Measurements from ENCODE around the gene GLB1L. TPM values are rescaled to one million over a fixed set of nuclear protein-coding genes. Genes with fewer than 3 reads are reported as not detected.

The GLB1L gene
- total and polyA plus RNA-seq, 4 experiments from 2014 or later, result 0.26 to 2.5 (median 1.1) TPM

- Histone ChIP-seq H3K27ac (ENCODE audit: low read depth, low read length) (peak overlapping the region; percentile 87), H3K4me1 (ENCODE audit: insufficient read depth, low read length) (peaks cover 49% of the 10 kb centered on the region), H3K9me3 (ENCODE audit: control insufficient read depth in 1 of 2, low read length in 2 of 2) (no peaks in the 10 kb centered on the region), H3K4me3 (ENCODE audit: low read length in 2 of 2) (peak overlapping the region; percentile 63 to 69), H3K27me3 (ENCODE audit: insufficient read depth, low read length) (no peaks in the 10 kb centered on the region), H3K36me3 (ENCODE audit: insufficient read depth, low read length) (peaks cover 53% of the 10 kb centered on the region)
- ChIA-PET POLR2A (ENCODE audit: partially characterized antibody) (interaction anchor here (1.0 to 17.6 kb wide), 28 partner anchors 7 to 159 kb away, joined by 3 to 684 read pairs (median 6); partner anchors contain the start of genes ABCB6, CNPPD1, DNAJB2 and DNPEP), CTCF (ENCODE audit: partially characterized antibody) (interaction anchor here (1.0 to 4.1 kb wide), 11 partner anchors 15 to 172 kb away, joined by 3 to 25 read pairs (median 11); partner anchors contain the start of genes DNAJB2, GLB1L, SLC23A3 and STK16)
- Mint-ChIP-seq H3K27ac (peak overlapping the region; percentile 94 to 98 (median 96)), H3K27me3 (no peaks in the 10 kb centered on the region), H3K9me3 (no peaks in the 10 kb centered on the region), H3K4me1 (peaks cover 26 to 82% (median 50%) of the 10 kb centered on the region in 4 donors), H3K36me3 (peaks cover 43 to 62% of the 10 kb centered on the region in 2 donors), H3K4me3 (peak overlapping the region; percentile 94 to 99 (median 96))
- intact Hi-C loops (cut with micrococcal nuclease), result no loop called here
- peak in 1 of 5 donors; percentile 54 for DNase-seq
Measured at GRCh38 chr2:219230059-219230540, 15.1 kb downstream of the GLB1L start.

GRCh38 chr2:219229305-219230058 lies 15.8 kb downstream of the GLB1L start, which contains the start of the genes ANKZF1 and ATG9A:
ANKZF1 (plus strand) TSS chr2:219229806; CDS start chr2:219230258, 452 bp downstream.
ATG9A (minus strand) TSS chr2:219229636; CDS start chr2:219228024, 1,612 bp downstream.
- intact Hi-C loops (cut with micrococcal nuclease), result loop anchor here (1.0 kb wide), 8 partner anchors 10 to 69 kb away; partner anchors contain the start of genes DNAJB2, GLB1L, NHEJ1 and STK16
- Mint-ChIP-seq H3K27me3 (no peaks in the 10 kb centered on the region), H3K9me3 (peaks cover 0 to 2% (median 0%) of the 10 kb centered on the region in 8 donors), H3K4me3 (peak within 1 kb of the TSS; percentile 94 to 99 (median 96)), H3K36me3 (peaks cover 43 to 63% of the 10 kb centered on the region in 2 donors), H3K27ac (peak within 1 kb of the TSS; percentile 94 to 98 (median 96)), H3K4me1 (peaks cover 28 to 82% (median 51%) of the 10 kb centered on the region in 4 donors)
- POLR2A ChIA-PET (ENCODE audit: partially characterized antibody), result interaction anchor here (1.0 to 17.6 kb wide), 29 partner anchors 8 to 159 kb away, joined by 3 to 684 read pairs (median 5); partner anchors contain the start of genes ABCB6, CNPPD1, DNAJB2 and DNPEP
- Histone ChIP-seq H3K27ac (ENCODE audit: low read depth, low read length) (peak within 1 kb of the TSS; percentile 87), H3K27me3 (ENCODE audit: insufficient read depth, low read length) (no peaks in the 10 kb centered on the region), H3K9me3 (ENCODE audit: control insufficient read depth in 1 of 2, low read length in 2 of 2) (no peaks in the 10 kb centered on the region), H3K4me3 (ENCODE audit: low read length in 2 of 2) (peak within 1 kb of the TSS; percentile 63 to 69), H3K4me1 (ENCODE audit: insufficient read depth, low read length) (peaks cover 49% of the 10 kb centered on the region), H3K36me3 (ENCODE audit: insufficient read depth, low read length) (peaks cover 53% of the 10 kb centered on the region)
- peak; percentile 98 to 100 (median 99) for DNase-seq
- CTCF ChIA-PET (ENCODE audit: partially characterized antibody), result interaction anchor here (1.0 to 4.1 kb wide), 12 partner anchors 16 to 172 kb away, joined by 3 to 25 read pairs (median 11); partner anchors contain the start of genes DNAJB2, GLB1L, SLC23A3 and STK16

GRCh38 chr2:219228911-219229304 lies 16.3 kb downstream of the GLB1L start:
- Mint-ChIP-seq H3K27ac (peak overlapping the region; percentile 68 to 94 (median 84)), H3K27me3 (no peaks in the 10 kb centered on the region), H3K4me3 (peak overlapping the region; percentile 78 to 99 (median 86)), H3K4me1 (peaks cover 26 to 77% (median 47%) of the 10 kb centered on the region in 4 donors), H3K36me3 (peaks cover 41 to 63% of the 10 kb centered on the region in 2 donors), H3K9me3 (peaks cover 0 to 2% (median 0%) of the 10 kb centered on the region in 8 donors)
- POLR2A ChIA-PET (ENCODE audit: partially characterized antibody), result interaction anchor here (1.2 to 17.6 kb wide), 24 partner anchors 7 to 160 kb away, joined by 4 to 684 read pairs (median 6); partner anchors contain the start of genes ABCB6, CNPPD1, DNAJB2 and DNPEP
- H3K4me3 ChIP-seq (ENCODE audit: low read length in 2 of 2), result peak overlapping the region; percentile 62 to 69
- peak overlapping the region; percentile 87 for H3K27ac ChIP-seq (ENCODE audit: low read depth, low read length)
- intact Hi-C loops (cut with micrococcal nuclease), result loop anchor here (1.0 kb wide), 8 partner anchors 10 to 69 kb away; partner anchors contain the start of genes DNAJB2, GLB1L, NHEJ1 and STK16
- peaks cover 49% of the 10 kb centered on the region for H3K4me1 ChIP-seq (ENCODE audit: insufficient read depth, low read length)
- no peaks in the 10 kb centered on the region for H3K9me3 ChIP-seq (ENCODE audit: control insufficient read depth in 1 of 2, low read length in 2 of 2)
- no peak for DNase-seq
- CTCF ChIA-PET (ENCODE audit: partially characterized antibody), result interaction anchor here (2.0 to 4.1 kb wide), 8 partner anchors 17 to 171 kb away, joined by 4 to 25 read pairs (median 13); partner anchors contain the start of genes DNAJB2, GLB1L, SLC23A3 and STK16
- H3K36me3 ChIP-seq (ENCODE audit: insufficient read depth, low read length), result peaks cover 53% of the 10 kb centered on the region
- no peaks in the 10 kb centered on the region for H3K27me3 ChIP-seq (ENCODE audit: insufficient read depth, low read length)

- Histone ChIP-seq H3K36me3 (ENCODE audit: insufficient read depth, low read length) (peaks cover 53% of the 10 kb centered on the region), H3K27ac (ENCODE audit: low read depth, low read length) (peak overlapping the region; percentile 87), H3K9me3 (ENCODE audit: control insufficient read depth in 1 of 2, low read length in 2 of 2) (no peaks in the 10 kb centered on the region), H3K4me1 (ENCODE audit: insufficient read depth, low read length) (peaks cover 49% of the 10 kb centered on the region), H3K4me3 (ENCODE audit: low read length in 2 of 2) (peak overlapping the region; percentile 62 to 69), H3K27me3 (ENCODE audit: insufficient read depth, low read length) (no peaks in the 10 kb centered on the region)
- Mint-ChIP-seq H3K4me3 (peak overlapping the region; percentile 78 to 99 (median 86)), H3K27me3 (no peaks in the 10 kb centered on the region), H3K4me1 (peaks cover 26 to 70% (median 47%) of the 10 kb centered on the region in 4 donors), H3K9me3 (peaks cover 0 to 2% (median 0%) of the 10 kb centered on the region in 8 donors), H3K36me3 (peaks cover 40 to 63% of the 10 kb centered on the region in 2 donors), H3K27ac (peak overlapping the region; percentile 63 to 92 (median 75))
- POLR2A ChIA-PET (ENCODE audit: partially characterized antibody), result interaction anchor here (1.2 to 17.6 kb wide), 20 partner anchors 9 to 161 kb away, joined by 4 to 684 read pairs (median 9); partner anchors contain the start of genes ABCB6, CNPPD1, DNAJB2 and DNPEP
- CTCF ChIA-PET (ENCODE audit: partially characterized antibody), result interaction anchor here (1.0 to 4.1 kb wide), 8 partner anchors 11 to 69 kb away, joined by 3 to 25 read pairs (median 12); partner anchors contain the start of genes GLB1L, NHEJ1, SLC23A3 and STK16
- DNase-seq, result no peak
- intact Hi-C loops (cut with micrococcal nuclease), result no loop called here
Measured at GRCh38 chr2:219228041-219228910, 17.0 kb downstream of the GLB1L start.

- Mint-ChIP-seq H3K27ac (peak overlapping the region in 1 of 7 donors; percentile 50), H3K36me3 (peaks cover 34 to 63% of the 10 kb centered on the region in 2 donors), H3K9me3 (peaks cover 0 to 2% (median 0%) of the 10 kb centered on the region in 8 donors), H3K27me3 (no peaks in the 10 kb centered on the region), H3K4me1 (peaks cover 18 to 52% (median 30%) of the 10 kb centered on the region in 4 donors), H3K4me3 (no peak overlapping the region)
- CTCF ChIA-PET (ENCODE audit: partially characterized antibody), result interaction anchor here (1.6 to 2.5 kb wide), 4 partner anchors 12 to 66 kb away, joined by 4 to 18 read pairs (median 11); partner anchors contain the start of genes NHEJ1 and TUBA4A
- Histone ChIP-seq H3K4me3 (ENCODE audit: low read length in 2 of 2) (no peak overlapping the region), H3K36me3 (ENCODE audit: insufficient read depth, low read length) (peaks cover 59% of the 10 kb centered on the region), H3K4me1 (ENCODE audit: insufficient read depth, low read length) (peaks cover 25% of the 10 kb centered on the region), H3K9me3 (ENCODE audit: control insufficient read depth in 1 of 2, low read length in 2 of 2) (no peaks in the 10 kb centered on the region), H3K27me3 (ENCODE audit: insufficient read depth, low read length) (no peaks in the 10 kb centered on the region), H3K27ac (ENCODE audit: low read depth, low read length) (no peak overlapping the region)
- no peak for DNase-seq
- intact Hi-C loops (cut with micrococcal nuclease), result no loop called here
- POLR2A ChIA-PET (ENCODE audit: partially characterized antibody), result interaction anchor here (4.4 to 17.6 kb wide), 2 partner anchors 19 to 25 kb away, joined by 13 to 684 read pairs; partner anchors contain the start of genes GLB1L, STK16, TUBA4A and TUBA4B
Measured at GRCh38 chr2:219225350-219225749, 19.9 kb downstream of the GLB1L start.

All from CD4-positive, alpha-beta memory T cell (primary cell).